Measurements from ENCODE around the gene LRRC2. TPM values are rescaled to one million over a fixed set of nuclear protein-coding genes. Genes with fewer than 3 reads are reported as not detected.
"Not testable (repeated sequence)": the region's sequence is repeated elsewhere in the genome, so short reads cannot be mapped to it uniquely, and the experiment has no call there.

The LRRC2 gene
- total RNA-seq, 6 experiments from 2014 or later: 0.19 to 0.56 (median 0.37) TPM

- no peak for TF ChIP-seq CTCF (IDR thresholded peaks at IDR 0.05)
- Mint-ChIP-seq H3K9me3 (no peaks in the 10 kb centered on the region), H3K4me1 (ENCODE audit: low read depth) (peaks cover 56% of the 10 kb centered on the region), H3K36me3 (ENCODE audit: low read depth) (peaks cover 4% of the 10 kb centered on the region; the same call in 1 of the 2 replicates), H3K27ac (no peak overlapping the region), H3K27me3 (ENCODE audit: insufficient read depth) (no peaks in the 10 kb centered on the region; the same call in 1 of the 2 replicates), H3K4me3 (no peak overlapping the region)
- no peak for DNase-seq
Observed at GRCh38 chr3:46535746-46536145, 30.4 kb downstream of the LRRC2 start.

GRCh38 chr3:46533091-46533490 is 33.0 kb downstream of the LRRC2 start:
- Mint-ChIP-seq H3K4me3 (no peak overlapping the region), H3K4me1 (ENCODE audit: low read depth) (peaks cover 37% of the 10 kb centered on the region), H3K27me3 (ENCODE audit: insufficient read depth) (no peaks in the 10 kb centered on the region; the same call in 1 of the 2 replicates), H3K9me3 (no peaks in the 10 kb centered on the region), H3K36me3 (ENCODE audit: low read depth) (peaks cover 4% of the 10 kb centered on the region; the same call in 1 of the 2 replicates), H3K27ac (no peak overlapping the region)
- TF ChIP-seq CTCF (IDR thresholded peaks at IDR 0.05): no peak
- DNase-seq: no peak

GRCh38 chr3:46527239-46527638 is 38.9 kb downstream of the LRRC2 start:
- Mint-ChIP-seq H3K9me3 (no peaks in the 10 kb centered on the region), H3K4me3 (no peak overlapping the region), H3K4me1 (ENCODE audit: low read depth) (peaks cover 8% of the 10 kb centered on the region), H3K36me3 (ENCODE audit: low read depth) (no peaks in the 10 kb centered on the region), H3K27me3 (ENCODE audit: insufficient read depth) (no peaks in the 10 kb centered on the region), H3K27ac (no peak overlapping the region)
- DNase-seq: no peak
- no peak for TF ChIP-seq CTCF (IDR thresholded peaks at IDR 0.05)

GRCh38 chr3:46524832-46525231 is 41.3 kb downstream of the LRRC2 start:
- Mint-ChIP-seq H3K4me1 (ENCODE audit: low read depth) (no peaks in the 10 kb centered on the region), H3K27ac (no peak overlapping the region), H3K27me3 (ENCODE audit: insufficient read depth) (no peaks in the 10 kb centered on the region), H3K9me3 (no peaks in the 10 kb centered on the region), H3K4me3 (no peak overlapping the region), H3K36me3 (ENCODE audit: low read depth) (no peaks in the 10 kb centered on the region)
- DNase-seq: no peak
- TF ChIP-seq CTCF (IDR thresholded peaks at IDR 0.05): no peak

GRCh38 chr3:46524008-46524407 is 42.1 kb downstream of the LRRC2 start:
- Mint-ChIP-seq H3K9me3 (no peaks in the 10 kb centered on the region), H3K27ac (no peak overlapping the region), H3K36me3 (ENCODE audit: low read depth) (no peaks in the 10 kb centered on the region), H3K4me1 (ENCODE audit: low read depth) (no peaks in the 10 kb centered on the region), H3K4me3 (no peak overlapping the region), H3K27me3 (ENCODE audit: insufficient read depth) (no peaks in the 10 kb centered on the region)
- no peak for TF ChIP-seq CTCF (IDR thresholded peaks at IDR 0.05)
- DNase-seq: no peak

- no peaks in the 10 kb centered on the region for H3K4me1 Mint-ChIP-seq (ENCODE audit: low read depth)
- DNase-seq: no peak
- H3K9me3 Mint-ChIP-seq: no peaks in the 10 kb centered on the region
- H3K36me3 Mint-ChIP-seq (ENCODE audit: low read depth): no peaks in the 10 kb centered on the region
- no peak for TF ChIP-seq CTCF (IDR thresholded peaks at IDR 0.05)
- H3K27me3 Mint-ChIP-seq (ENCODE audit: insufficient read depth): no peaks in the 10 kb centered on the region
- H3K27ac Mint-ChIP-seq: no peak overlapping the region
- no peak overlapping the region for H3K4me3 Mint-ChIP-seq
Observed at GRCh38 chr3:46523556-46523955, 42.5 kb downstream of the LRRC2 start.

- H3K9me3 Mint-ChIP-seq; H3K4me3 Mint-ChIP-seq; DNase-seq; H3K36me3 Mint-ChIP-seq (ENCODE audit: low read depth); H3K4me1 Mint-ChIP-seq (ENCODE audit: low read depth); H3K27me3 Mint-ChIP-seq (ENCODE audit: insufficient read depth); H3K27ac Mint-ChIP-seq: not testable (repeated sequence)
Observed at GRCh38 chr3:46522201-46522600, 43.9 kb downstream of the LRRC2 start.

Measured in HFFc6 (cell line).